HG02610 (cell line): Measurements from ENCODE around the gene KIAA1671.

Experiments used
- ATAC-seq: cut with Tn5 transposase; IDR thresholded peaks from one replicate; pipeline ENCODE4 v1.9.1; 2021; ENCODE audit warnings: mild to moderate bottlenecking, moderate library complexity; ENCODE audit not compliant: unreplicated experiment

The KIAA1671 gene

DNA sequence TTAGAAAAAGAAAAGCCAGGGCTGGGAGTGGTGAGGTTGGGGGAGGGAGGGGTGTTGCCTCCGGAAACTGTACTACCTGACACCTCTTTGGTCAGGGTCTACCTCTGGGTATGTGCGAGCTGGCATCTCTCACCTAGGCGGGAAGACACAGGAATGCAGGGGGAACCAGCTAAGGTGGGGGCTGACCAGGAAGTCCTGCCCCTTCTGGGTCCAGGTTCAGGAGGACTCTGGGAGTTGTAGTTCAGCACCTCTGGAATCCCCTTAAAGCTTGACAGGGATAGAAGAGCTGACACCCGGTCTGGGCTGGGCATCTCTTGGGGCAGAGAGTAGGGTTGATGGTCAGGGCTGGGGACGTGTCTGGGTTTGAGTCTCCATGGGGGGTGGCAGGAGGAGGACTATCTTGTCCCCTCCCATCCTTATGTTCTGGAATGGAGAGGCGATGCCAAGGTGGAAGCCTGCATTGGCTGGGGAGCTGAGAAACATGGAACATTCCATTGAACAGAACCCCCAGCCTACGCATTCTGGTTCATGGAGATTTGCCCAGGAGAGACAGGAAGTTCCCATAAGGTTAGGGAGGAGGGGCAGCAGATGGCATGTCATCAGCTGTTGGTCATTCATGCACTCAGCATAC, 2.1 kb upstream of the KIAA1671 start:
- no peak for ATAC-seq

- ATAC-seq, result no peak
Observed at GRCh38 chr22:24952837-24953383, 394 bp downstream of the KIAA1671 start.

GRCh38 chr22:24953384-24954113, 1.0 kb downstream of the KIAA1671 start:
- no peak for ATAC-seq

- ATAC-seq, result no peak
Observed at GRCh38 chr22:24954114-24954463, 1.6 kb downstream of the KIAA1671 start.

DNA sequence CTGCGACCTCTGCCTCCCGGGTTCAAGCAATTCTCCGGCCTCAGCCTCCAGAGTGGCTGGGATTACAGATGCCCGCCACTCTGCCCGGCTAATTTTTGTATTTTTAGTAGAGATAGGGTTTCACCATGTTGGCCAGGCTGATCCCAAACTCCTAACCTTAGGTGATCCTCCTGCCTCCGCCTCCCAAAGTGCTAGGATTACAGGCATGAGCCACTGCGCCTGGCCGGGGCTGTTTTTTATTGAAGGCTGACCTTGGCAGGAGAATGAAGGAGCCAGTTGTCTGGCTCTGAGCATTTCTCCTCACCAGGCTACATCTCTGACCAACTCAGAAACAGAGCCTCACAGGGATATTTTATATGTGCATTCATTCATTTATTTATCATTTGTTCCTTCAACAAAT, 2.3 kb downstream of the KIAA1671 start:
- ATAC-seq, result no peak

DNA sequence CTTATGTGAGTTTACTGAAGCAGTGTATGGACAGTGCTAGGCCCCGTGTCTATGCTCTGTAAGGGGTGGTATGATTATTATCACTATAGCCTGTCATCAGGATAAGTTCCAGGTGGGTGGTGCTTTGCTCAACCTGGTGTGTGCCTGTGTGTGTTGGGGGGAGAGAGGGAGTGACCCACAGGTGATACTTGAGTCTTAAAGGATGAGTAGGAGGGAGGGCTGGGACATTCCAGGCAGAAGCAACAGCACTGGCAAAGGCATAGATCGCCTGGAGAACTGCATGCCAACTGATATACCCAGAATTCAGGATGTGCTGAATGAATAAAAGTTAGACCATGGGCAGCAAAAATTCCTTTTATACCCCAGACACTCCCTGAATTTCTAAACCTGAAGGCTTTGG, 4.5 kb downstream of the KIAA1671 start:
- no peak for ATAC-seq

GRCh38 chr22:24961217-24961844, 8.8 kb downstream of the KIAA1671 start:
- ATAC-seq, result no peak

DNA sequence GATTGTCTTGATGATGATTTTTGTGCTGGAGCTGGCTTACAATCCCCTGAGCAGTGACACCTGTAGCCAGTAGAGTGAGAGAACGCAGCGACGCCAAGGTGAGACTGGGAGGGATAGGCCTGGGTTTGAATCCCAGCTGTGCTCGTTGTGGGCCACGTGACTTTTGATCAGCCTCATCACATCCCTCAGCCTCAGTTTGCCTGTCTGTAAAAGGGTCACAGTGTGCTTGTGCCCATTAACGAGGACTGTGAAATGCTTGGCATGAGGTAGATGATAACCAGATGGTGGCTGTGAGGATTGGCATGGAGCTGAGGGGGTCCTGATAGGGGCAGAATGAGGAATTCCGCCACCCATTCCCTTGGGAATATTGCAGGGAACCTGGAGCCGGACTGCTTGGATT, 9.6 kb downstream of the KIAA1671 start:
- ATAC-seq, result no peak

- no peak for ATAC-seq
Observed at GRCh38 chr22:24962835-24963234, 10.3 kb downstream of the KIAA1671 start.

DNA sequence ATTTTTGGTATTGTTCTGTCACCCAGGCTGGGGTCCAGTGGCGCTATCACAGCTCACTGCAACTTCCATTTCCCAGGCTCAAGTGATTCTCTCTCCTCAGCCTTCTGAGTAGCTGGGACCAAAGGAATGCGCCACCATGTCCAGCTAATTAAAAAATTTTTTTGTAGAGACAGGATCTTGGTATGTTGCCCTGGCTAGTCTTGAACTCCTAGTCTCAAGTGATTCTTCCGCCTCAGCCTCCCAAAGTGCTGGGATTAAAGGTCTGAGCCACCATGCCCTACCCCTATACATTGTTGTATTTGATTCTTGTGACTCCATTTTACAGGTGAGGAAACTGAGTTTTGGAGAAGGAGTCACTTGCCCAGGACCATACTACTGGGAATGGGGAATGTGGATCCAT, 11.9 kb downstream of the KIAA1671 start:
- ATAC-seq, result no peak

GRCh38 chr22:24965822-24966626, 13.5 kb downstream of the KIAA1671 start:
- ATAC-seq, result no peak

DNA sequence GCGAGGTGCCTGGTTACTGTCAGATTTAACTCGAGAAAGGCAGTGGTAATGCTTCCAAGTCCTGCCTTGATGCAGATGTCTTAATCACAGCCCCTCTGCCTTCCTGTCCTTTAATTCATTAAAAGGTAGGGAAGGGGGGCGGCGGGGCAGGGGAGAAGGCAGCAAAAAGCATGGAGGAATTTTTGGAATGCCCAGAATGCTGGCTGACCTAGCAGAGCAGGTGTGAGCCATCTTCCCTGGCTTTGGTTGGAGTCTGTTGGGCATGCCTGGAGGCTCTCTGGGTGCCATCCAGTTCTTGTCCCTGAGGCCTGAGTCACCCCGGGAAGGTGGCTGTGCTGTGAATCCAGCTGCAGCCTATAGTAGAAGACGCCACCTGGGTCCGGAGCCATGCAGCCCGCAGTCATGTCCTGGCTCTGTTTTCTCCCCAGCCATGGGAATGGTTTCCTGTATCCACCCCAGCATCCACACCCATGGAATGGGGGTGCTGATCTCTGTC, 15.6 kb downstream of the KIAA1671 start:
- ATAC-seq, result no peak

- ATAC-seq, result no peak
Observed at GRCh38 chr22:24969560-24970301, 17.2 kb downstream of the KIAA1671 start.

DNA sequence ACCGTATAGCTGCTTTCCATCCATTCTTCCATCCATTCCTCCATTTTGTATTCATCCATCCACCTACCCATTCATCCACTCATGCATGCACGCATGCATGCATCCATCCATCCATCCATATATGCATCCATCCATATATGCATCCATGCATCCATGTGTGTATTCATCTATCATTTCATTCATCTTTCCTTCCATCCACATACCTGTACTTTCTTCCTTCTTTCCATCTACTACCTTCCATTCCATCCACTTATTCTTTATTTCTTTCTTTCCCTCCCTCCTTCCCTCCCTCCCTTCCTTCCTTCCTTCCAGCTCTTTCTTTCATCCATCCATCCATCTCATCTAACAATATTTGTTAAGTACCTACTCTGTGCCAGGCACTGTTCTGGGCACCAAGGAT, 19.9 kb downstream of the KIAA1671 start:
- no peak for ATAC-seq

- ATAC-seq, result no peak
Observed at GRCh38 chr22:24973872-24974271, 21.4 kb downstream of the KIAA1671 start.

DNA sequence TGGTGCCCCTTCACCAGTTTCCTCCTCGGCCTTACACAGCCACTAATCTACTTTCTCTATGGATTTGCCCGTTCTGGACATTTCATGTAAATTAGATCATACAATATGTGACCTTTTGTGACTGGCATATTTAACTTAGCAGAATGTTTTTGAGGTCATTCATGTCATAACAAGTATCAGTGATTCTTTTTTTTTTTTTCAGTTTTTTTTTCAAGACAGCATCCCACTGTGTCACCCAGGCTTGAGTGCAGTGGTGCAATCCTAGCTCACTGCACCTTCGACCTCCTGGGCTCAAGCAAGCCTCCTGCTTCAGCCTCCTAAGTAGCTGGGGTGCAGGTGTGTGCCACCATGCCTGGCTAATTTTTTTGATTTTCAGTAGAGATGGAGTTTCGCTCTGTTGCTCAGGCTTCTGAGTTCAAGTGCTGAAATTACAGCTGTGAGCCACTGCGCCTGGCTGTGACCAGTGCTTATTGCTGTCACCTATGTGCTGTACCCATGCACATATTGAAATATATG, 22.7 kb downstream of the KIAA1671 start:
- ATAC-seq, result no peak

- no peak for ATAC-seq
Observed at GRCh38 chr22:24975813-24976341, 23.4 kb downstream of the KIAA1671 start.

DNA sequence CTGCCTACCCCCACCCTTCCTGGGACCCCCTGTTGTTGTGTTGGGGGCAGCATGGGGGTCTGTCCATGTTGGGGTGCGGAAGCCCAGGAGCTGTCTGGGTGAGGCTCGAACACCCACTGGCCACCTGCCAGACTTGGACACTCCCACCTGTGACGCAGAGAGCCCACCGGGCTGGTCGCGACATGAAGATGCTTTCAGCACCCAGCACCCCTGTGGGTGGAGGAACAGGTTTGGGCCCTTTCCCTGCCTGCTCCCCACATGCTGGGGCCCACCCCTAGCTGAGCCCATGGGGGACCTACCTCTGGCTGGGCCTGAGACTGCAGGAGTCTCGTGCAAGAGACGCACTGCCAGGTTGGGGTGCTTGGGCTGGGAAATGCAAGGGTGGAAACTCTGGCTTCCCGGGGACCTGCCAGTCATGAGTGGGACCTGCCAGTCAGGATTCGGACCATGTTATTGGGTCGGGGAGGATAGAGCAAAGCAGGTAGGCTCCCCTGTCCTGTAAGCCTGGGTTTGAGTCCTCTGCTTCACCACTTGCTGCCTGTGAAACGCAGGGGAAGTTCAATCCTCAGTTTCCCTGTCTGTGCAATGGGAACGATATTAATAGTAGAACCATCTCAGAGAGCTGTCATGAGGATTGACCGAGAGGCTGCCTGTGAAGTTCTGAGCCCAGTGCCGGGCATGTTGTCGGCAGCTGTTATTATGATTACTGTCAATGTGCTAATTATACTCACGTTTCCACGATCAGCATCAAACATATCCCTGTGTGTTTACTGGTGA, 24.1 kb downstream of the KIAA1671 start:
- ATAC-seq, result no peak
